H1 (cell line): ENCODE results near the gene USP10. TPM values are rescaled to one million over a fixed set of nuclear protein-coding genes. Genes with fewer than 3 reads are reported as not detected.
"Not testable (repeated sequence)": the region's sequence is repeated elsewhere in the genome, so short reads cannot be mapped to it uniquely, and the experiment has no call there.

Experiments
- CTCF ChIA-PET: fragments of 300-600 bp; sonication (Branson Sonifier 250); formaldehyde crosslinking; loops from one replicate; lab custom pipeline; 2021; ENCODE audit not compliant: partially characterized antibody; lab: Charles Lee
- POLR2A ChIA-PET: fragments of 300-600 bp; sonication (Branson Sonifier 250); formaldehyde crosslinking; loops from one replicate; lab custom pipeline; 2021; ENCODE audit warnings: inconsistent platforms; ENCODE audit not compliant: partially characterized antibody; lab: Charles Lee
- DNase-seq, 2 experiments: peaks; one replicate each; pipeline versions ENCODE4 v3.0.0 to v3.0.0-alpha.2; 2010 to 2022; ENCODE audit warnings: low spot score in 2 of 2, low read depth in 1 of 2, mixed read lengths in 1 of 2
- FAIRE-seq: peaks from 2 replicates; lab custom pipeline; 2011; peaks lifted over from hg19 to GRCh38; lab: Jason Lieb, UNC
- H2AFZ ChIP-seq: 2 replicates; pipeline ENCODE4 v1.8.1; 2012; ENCODE audit warnings: low read length, inconsistent platforms
- H2AK5ac ChIP-seq: 2 replicates; pipeline ENCODE4 v1.6.1; 2013; ENCODE audit warnings: low read depth, low read length
- H2BK120ac ChIP-seq: replicated peaks from 2 replicates; pipeline ENCODE3; 2013; ENCODE audit warnings: low read depth, low read length, inconsistent platforms
- H2BK12ac ChIP-seq: 2 replicates; pipeline ENCODE4 v1.6.1; 2013; ENCODE audit warnings: low read depth, low read length
- H2BK15ac ChIP-seq: 2 replicates; pipeline ENCODE4 v1.6.1; 2013; ENCODE audit warnings: low read length
- H2BK20ac ChIP-seq: 2 replicates; pipeline ENCODE4 v1.6.1; 2013; ENCODE audit warnings: low read length
- H2BK5ac ChIP-seq: 2 replicates; pipeline ENCODE4 v1.6.1; 2013; ENCODE audit warnings: low read depth, low read length
- H3K14ac ChIP-seq: 2 replicates; pipeline ENCODE4 v1.6.1; 2013; ENCODE audit warnings: inconsistent platforms; ENCODE audit not compliant: insufficient read length
- H3K18ac ChIP-seq: 2 replicates; pipeline ENCODE4 v1.6.1; 2013; ENCODE audit warnings: low read length; ENCODE audit errors: extremely low read depth
- H3K23ac ChIP-seq: 2 replicates; pipeline ENCODE4 v1.6.1; 2013; ENCODE audit warnings: inconsistent platforms; ENCODE audit not compliant: insufficient read length
- H3K23me2 ChIP-seq: 2 replicates; pipeline ENCODE4 v1.6.1; 2013; ENCODE audit warnings: low read depth, low read length
- H3K27ac ChIP-seq: 2 replicates; pipeline ENCODE4 v1.6.1; 2011; ENCODE audit warnings: low read depth, low read length, inconsistent platforms
- H3K27me3 ChIP-seq, 4 experiments: replicated peaks in 1 of 4; 1 replicate in 1 of 4; 2 replicates in 3 of 4; pipeline versions ENCODE4 v1.6.1 to v1.8.1; 2011 to 2013; ENCODE audit warnings: low read length in 3 of 4, mild to moderate bottlenecking in 3 of 4, inconsistent platforms in 2 of 4, mixed read lengths in 2 of 4, moderate library complexity in 1 of 4; ENCODE audit not compliant: control insufficient read depth in 3 of 4, insufficient read depth in 3 of 4; ENCODE audit errors: extremely low read depth in 1 of 4
- H3K36me3 ChIP-seq, 4 experiments: 2 replicates each; pipeline versions ENCODE4 v1.6.1 to v1.8.1; 2011 to 2013; ENCODE audit warnings: mild to moderate bottlenecking in 4 of 4, low read length in 3 of 4, moderate library complexity in 2 of 4, control low read depth in 1 of 4, inconsistent platforms in 1 of 4; ENCODE audit not compliant: insufficient read depth in 4 of 4, control insufficient read depth in 2 of 4
- H3K4ac ChIP-seq: replicated peaks from 2 replicates; pipeline ENCODE3; 2013; ENCODE audit warnings: low read length, low read depth, mixed read lengths, inconsistent platforms; ENCODE audit not compliant: insufficient read length
- H3K4me1 ChIP-seq, 4 experiments: replicated peaks in 1 of 4; 1 replicate in 1 of 4; 2 replicates in 3 of 4; pipeline versions ENCODE4 v1.6.1 to v1.8.1; 2011 to 2013; ENCODE audit warnings: low read length in 3 of 4, inconsistent platforms in 2 of 4, mixed read lengths in 1 of 4; ENCODE audit not compliant: insufficient read depth in 4 of 4, control insufficient read depth in 3 of 4
- H3K4me2 ChIP-seq, 2 experiments: 2 replicates each; pipeline versions ENCODE4 v1.6.1 to v1.8.1; 2011 to 2013; ENCODE audit warnings: low read depth in 2 of 2, low read length in 2 of 2, control low read depth in 1 of 2, inconsistent platforms in 1 of 2, mild to moderate bottlenecking in 1 of 2; ENCODE audit not compliant: insufficient read depth in 1 of 2
- H3K4me3 ChIP-seq, 4 experiments: fragments of 200-600, 300-600 bp in 1 of 4; sonication (generic), shearing (Covaris generic), sonication (Bioruptor Twin) in 1 of 4; 2 replicates each; pipeline versions ENCODE4 v1.5.1 to v1.8.1; 2011 to 2016; ENCODE audit warnings: low read length in 4 of 4, low read depth in 3 of 4, control low read depth in 2 of 4, inconsistent platforms in 2 of 4, mild to moderate bottlenecking in 2 of 4, mixed read lengths in 1 of 4, moderate library complexity in 1 of 4; ENCODE audit not compliant: insufficient read depth in 2 of 4; ENCODE audit errors: extremely low read depth in 1 of 4
- H3K56ac ChIP-seq: replicated peaks from 2 replicates; pipeline ENCODE3; 2013; ENCODE audit warnings: low read depth, mild to moderate bottlenecking, mixed read lengths, low read length, inconsistent platforms; ENCODE audit not compliant: insufficient read length
- H3K79me1 ChIP-seq: 2 replicates; pipeline ENCODE4 v1.6.1; 2013; ENCODE audit warnings: low read depth, low read length, control low read depth
- H3K79me2 ChIP-seq, 2 experiments: 2 replicates each; pipeline versions ENCODE4 v1.6.1 to v1.8.1; 2012 to 2013; ENCODE audit warnings: low read length in 2 of 2, mild to moderate bottlenecking in 2 of 2, inconsistent platforms in 1 of 2; ENCODE audit not compliant: insufficient read depth in 2 of 2, control insufficient read depth in 1 of 2
- H3K9ac ChIP-seq, 4 experiments: replicated peaks in 1 of 4; 1 replicate in 1 of 4; 2 replicates in 3 of 4; pipeline versions ENCODE4 v1.6.1 to v1.8.1; 2011 to 2013; ENCODE audit warnings: low read depth in 3 of 4, low read length in 3 of 4, control low read depth in 2 of 4, mild to moderate bottlenecking in 2 of 4, moderate library complexity in 2 of 4, inconsistent platforms in 1 of 4; ENCODE audit errors: extremely low read depth in 1 of 4
- H3K9me3 ChIP-seq, 2 experiments: 2 replicates each; pipeline versions ENCODE4 v1.6.1 to v1.8.1; 2012 to 2013; ENCODE audit warnings: mild to moderate bottlenecking in 2 of 2, moderate library complexity in 2 of 2, control low read depth in 1 of 2, inconsistent platforms in 1 of 2, low read depth in 1 of 2, low read length in 1 of 2, mixed read lengths in 1 of 2; ENCODE audit not compliant: insufficient read depth in 2 of 2
- H4K20me1 ChIP-seq, 2 experiments: replicated peaks in 1 of 2; 2 replicates each; pipeline versions ENCODE3 to v1.8.1; 2011 to 2013; ENCODE audit warnings: inconsistent platforms in 2 of 2, low read length in 2 of 2, mild to moderate bottlenecking in 1 of 2; ENCODE audit not compliant: insufficient read depth in 2 of 2, control insufficient read depth in 1 of 2
- H4K5ac ChIP-seq: 2 replicates; pipeline ENCODE4 v1.6.1; 2013; ENCODE audit warnings: low read length, low read depth, mixed read lengths, inconsistent platforms; ENCODE audit not compliant: insufficient read length
- H4K8ac ChIP-seq: 2 replicates; pipeline ENCODE4 v1.8.0; 2013; ENCODE audit warnings: mild to moderate bottlenecking, moderate library complexity, low read length, inconsistent platforms; ENCODE audit not compliant: insufficient read depth; ENCODE audit errors: extremely low read depth
- H4K91ac ChIP-seq: replicated peaks from 2 replicates; pipeline ENCODE3; 2013; ENCODE audit warnings: low read length, mixed read lengths, inconsistent platforms; ENCODE audit not compliant: insufficient read length
- WGBS, 2 experiments: shearing (Covaris generic) in 1 of 2; methylation state at CpG; one replicate each; pipeline versions ENCODE4 v1.1.6 to v1.1.7; 2013 to 2015; ENCODE audit warnings: low lambda C conversion rate in 2 of 2, mixed read lengths in 2 of 2, inconsistent platforms in 1 of 2, low coverage in 1 of 2, missing lambda C conversion rate in 1 of 2; ENCODE audit not compliant: insufficient replicate concordance in 2 of 2, insufficient coverage in 1 of 2, insufficient read length in 1 of 2; ENCODE audit errors: extremely low coverage in 1 of 2, missing lambda C conversion rate in 1 of 2; 5-methylcytosine and 5-hydroxymethylcytosine counted together
- polyA plus RNA-seq, 7 experiments: library from polyadenylated mRNA; depleted of rRNA in 3 of 7; stranded (reverse) in 5 of 7; unstranded in 2 of 7; fragments of >200 nt in 5 of 7; fragments of 200-250 nt in 2 of 7; gene quantifications; 1 replicate in 5 of 7; 2 replicates in 1 of 7; 4 replicates in 1 of 7; pipeline versions ENCODE4 v1.2.1 to v1.2.3, GENCODE V29; 2011 to 2013; ENCODE audit warnings: missing spikeins in 2 of 7, mixed read lengths in 2 of 7
- total RNA-seq: library from RNA; stranded (reverse); fragmentation: NEBNext Ultra II Directional; extraction: Animal tissue kit (Norgen Biotek cat#: 25700); gene quantifications from 2 replicates; pipeline ENCODE4 v1.2.1, GENCODE V29; 2021

Gene USP10
- total and polyA plus RNA-seq, 2 of the 8 experiments (the other 6 are each of a cell fraction or from before 2014, with no cell fraction given), result 171 to 195 TPM

DNA sequence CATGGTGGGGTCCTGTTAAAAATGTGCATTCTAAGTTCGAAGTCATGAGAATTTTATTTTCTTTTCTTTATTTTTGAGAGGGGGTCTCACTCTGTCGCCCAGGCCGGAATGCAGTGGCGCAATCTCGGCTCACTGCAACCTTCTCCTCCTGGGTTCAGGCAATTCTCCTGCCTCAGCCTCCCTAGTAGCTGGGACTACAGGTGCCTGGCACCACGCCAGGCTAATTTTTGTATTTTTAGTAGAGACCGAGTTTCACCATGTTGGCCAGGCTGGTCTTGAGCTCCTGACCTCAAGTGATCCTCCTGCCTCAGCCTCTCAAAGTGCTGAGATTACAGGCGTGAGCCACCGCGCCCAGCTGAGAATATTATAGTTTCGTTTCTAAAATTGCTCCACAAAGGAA lies 48.4 kb downstream of the USP10 start:
- POLR2A ChIA-PET, result interaction anchor here (0.6 kb wide), 1 partner anchor 125 kb away, joined by 3 read pairs; no protein-coding TSS in a partner anchor
- peaks cover 12 to 21% of the 10 kb centered on the region in 2 experiments for H4K20me1 ChIP-seq
- not testable (repeated sequence) for FAIRE-seq, H3K4ac ChIP-seq, H3K27me3 ChIP-seq, H3K23me2 ChIP-seq, H3K79me1 ChIP-seq, H3K4me1 ChIP-seq, H4K91ac ChIP-seq, H3K4me3 ChIP-seq, H3K14ac ChIP-seq, H4K8ac ChIP-seq, H2BK15ac ChIP-seq, H2BK120ac ChIP-seq, H3K9ac ChIP-seq, H2BK20ac ChIP-seq, H3K18ac ChIP-seq, H3K56ac ChIP-seq, H2BK12ac ChIP-seq, H2AK5ac ChIP-seq, H2AFZ ChIP-seq, H3K4me2 ChIP-seq, H3K9me3 ChIP-seq, H3K23ac ChIP-seq, H3K27ac ChIP-seq, DNase-seq, H4K5ac ChIP-seq, H2BK5ac ChIP-seq
- peaks cover 0 to 17% (median 5%) of the 10 kb centered on the region in 4 experiments; a peak in 4 of 8 replicates for H3K36me3 ChIP-seq
- CTCF ChIA-PET, result interaction anchor here (0.6 to 4.3 kb wide), 20 partner anchors 7 to 242 kb away, joined by 3 to 43 read pairs (median 4); no protein-coding TSS in a partner anchor
- peaks cover 0 to 96% of the 10 kb centered on the region in 2 experiments; a peak in 3 of 4 replicates for H3K79me2 ChIP-seq
- WGBS, 2 experiments, result 89% methylated on average over 11 of the region's 11 CpGs; no CpG with 5 or more reads in 1 of the 2 experiments
